WTC11 (cell line): ENCODE data around the gene OGFOD2. TPM values are rescaled to one million over a fixed set of nuclear protein-coding genes. Genes with fewer than 3 reads are reported as not detected.

Source experiments
- ATAC-seq: fragments of 200-7000 bp; cut with Tn5 transposase; 2 replicates; pipeline ENCODE4 v1.10.0; 2021; ENCODE audit warnings: mild to moderate bottlenecking, moderate library complexity
- CTCF ChIA-PET: fragments of 300-600 bp; sonication (Branson Sonifier 250); formaldehyde crosslinking; loops from one replicate; lab custom pipeline; 2021; ENCODE audit warnings: antibody characterized with exemption; lab: Charles Lee
- POLR2A ChIA-PET: fragments of 350-600 bp; sonication (Branson Sonifier 250); formaldehyde crosslinking; loops from one replicate; lab custom pipeline; 2021; ENCODE audit warnings: antibody characterized with exemption; lab: Charles Lee
- DNase-seq: peaks from one replicate; pipeline ENCODE4 v3.0.0; 2021; ENCODE audit warnings: low spot score
- H3K27ac Mint-ChIP-seq: 2 replicates; pipeline ENCODE4 v1.8.0; 2021; ENCODE audit warnings: mixed read lengths
- H3K27me3 Mint-ChIP-seq: 2 replicates; pipeline ENCODE4 v1.8.0; 2021; ENCODE audit warnings: low read depth, mild to moderate bottlenecking, moderate library complexity, mixed read lengths
- H3K36me3 Mint-ChIP-seq: 2 replicates; pipeline ENCODE4 v1.8.0; 2021; ENCODE audit warnings: mixed read lengths
- H3K4me1 Mint-ChIP-seq: 2 replicates; pipeline ENCODE4 v1.8.0; 2022; ENCODE audit warnings: mixed read lengths
- H3K4me3 Mint-ChIP-seq: 2 replicates; pipeline ENCODE4 v1.8.0; 2021; ENCODE audit warnings: mild to moderate bottlenecking, moderate library complexity, mixed read lengths
- H3K9me3 Mint-ChIP-seq: 2 replicates; pipeline ENCODE4 v1.8.0; 2021; ENCODE audit warnings: mixed read lengths
- AR ChIP-seq: fragments of 250-450 bp; sonication (Bioruptor Pico); IDR thresholded peaks from 2 replicates; pipeline ENCODE4 v1.9.0; 2021; ENCODE audit warnings: mild to moderate bottlenecking
- CREB1 ChIP-seq: sonication (generic); formaldehyde crosslinking; IDR thresholded peaks from 2 replicates; pipeline ENCODE4 v1.8.0; 2023; ENCODE audit warnings: mild to moderate bottlenecking, missing genetic modification reagents
- E2F5 ChIP-seq: sonication (generic); formaldehyde crosslinking; IDR thresholded peaks from 2 replicates; pipeline ENCODE4 v1.8.1; 2022; ENCODE audit warnings: mild to moderate bottlenecking, moderate library complexity, missing genetic modification reagents
- EMX1 ChIP-seq: fragments of 250-450 bp; sonication (Bioruptor Pico); IDR thresholded peaks from 2 replicates; pipeline ENCODE4 v1.8.0; 2021; ENCODE audit warnings: mild to moderate bottlenecking
- ETV6 ChIP-seq: sonication (generic); formaldehyde crosslinking; IDR thresholded peaks from 2 replicates; pipeline ENCODE4 v1.8.1; 2022; ENCODE audit warnings: mild to moderate bottlenecking, missing genetic modification reagents
- FOXJ3 ChIP-seq: sonication (generic); formaldehyde crosslinking; IDR thresholded peaks from 2 replicates; pipeline ENCODE4 v1.9.0; 2021; ENCODE audit warnings: missing genetic modification reagents, mild to moderate bottlenecking, borderline replicate concordance
- GRHL2 ChIP-seq: fragments of 250-450 bp; sonication (Bioruptor Pico); IDR thresholded peaks from 2 replicates; pipeline ENCODE4 v1.8.0; 2022; ENCODE audit warnings: mild to moderate bottlenecking, moderate library complexity; ENCODE audit not compliant: insufficient replicate concordance, severe bottlenecking
- GTF2I ChIP-seq: fragments of 250-450 bp; sonication (Bioruptor Pico); conservative IDR thresholded peaks from 2 replicates; pipeline ENCODE4 v1.4.0; 2021; ENCODE audit warnings: mild to moderate bottlenecking
- MXD4 ChIP-seq: fragments of 250-450 bp; sonication (Bioruptor Pico); IDR thresholded peaks from 2 replicates; pipeline ENCODE4 v1.8.0; 2021; ENCODE audit warnings: mild to moderate bottlenecking, moderate library complexity, borderline replicate concordance
- NFATC4 ChIP-seq: fragments of 250-450 bp; sonication (Bioruptor Pico); IDR thresholded peaks from 2 replicates; pipeline ENCODE4 v1.9.0; 2021; ENCODE audit warnings: mild to moderate bottlenecking
- PRRX2 ChIP-seq: fragments of 250-450 bp; sonication (Bioruptor Pico); IDR thresholded peaks from 2 replicates; pipeline ENCODE4 v1.8.0; 2021; ENCODE audit warnings: mild to moderate bottlenecking
- RELA ChIP-seq: sonication (generic); formaldehyde crosslinking; IDR thresholded peaks from 2 replicates; pipeline ENCODE4 v1.8.1; 2022; ENCODE audit warnings: missing genetic modification reagents, mild to moderate bottlenecking, borderline replicate concordance
- SOX15 ChIP-seq: fragments of 250-450 bp; sonication (Bioruptor Pico); IDR thresholded peaks from 2 replicates; pipeline ENCODE4 v1.9.0; 2021; ENCODE audit warnings: mild to moderate bottlenecking
- TEAD4 ChIP-seq: sonication (generic); formaldehyde crosslinking; IDR thresholded peaks from 2 replicates; pipeline ENCODE4 v1.8.0; 2022; ENCODE audit warnings: mild to moderate bottlenecking, missing genetic modification reagents
- ZNF232 ChIP-seq: sonication (generic); formaldehyde crosslinking; IDR thresholded peaks from 2 replicates; pipeline ENCODE4 v1.8.0; 2022; ENCODE audit warnings: mild to moderate bottlenecking, missing genetic modification reagents
- ZNF396 ChIP-seq: fragments of 250-450 bp; sonication (Bioruptor Pico); IDR thresholded peaks from 2 replicates; pipeline ENCODE4 v1.8.0; 2021; ENCODE audit warnings: mild to moderate bottlenecking, moderate library complexity, borderline replicate concordance
- ZNF423 ChIP-seq: fragments of 250-450 bp; sonication (Bioruptor Pico); IDR thresholded peaks from 2 replicates; pipeline ENCODE4 v2.1.2; 2022; ENCODE audit warnings: mild to moderate bottlenecking, moderate library complexity
- ZNF512 ChIP-seq: sonication (generic); formaldehyde crosslinking; IDR thresholded peaks from 2 replicates; pipeline ENCODE4 v1.8.1; 2022; ENCODE audit warnings: missing genetic modification reagents, borderline replicate concordance
- total RNA-seq: library from RNA; stranded (reverse); gene quantifications from 3 replicates; pipeline ENCODE4 v1.2.3, GENCODE V29; 2021

The OGFOD2 gene
- total RNA-seq, 1 experiment from 2014 or later = 28.1 TPM

GRCh38 chr12:123022846-123023245 is 47.8 kb downstream of the OGFOD2 start (continued):
- TF ChIP-seq AR = no peak

- ATAC-seq (no peak), DNase-seq (no peak)
- no peak overlapping the region for H3K4me3 Mint-ChIP-seq
- H3K27me3 Mint-ChIP-seq = no peaks in the 10 kb centered on the region
- CTCF ChIA-PET = no interaction called here
- H3K36me3 Mint-ChIP-seq = no peaks in the 10 kb centered on the region
- TF ChIP-seq SOX15 (CRISPR knock-in tag) (no peak), E2F5 (CRISPR knock-in tag) (no peak), ZNF232 (CRISPR knock-in tag) (no peak), FOXJ3 (CRISPR knock-in tag) (no peak), ZNF512 (CRISPR knock-in tag) (no peak), GTF2I (CRISPR knock-in tag) (no peak), ZNF423 (no peak), ZNF396 (CRISPR knock-in tag) (no peak), RELA (CRISPR knock-in tag) (no peak), EMX1 (CRISPR knock-in tag) (no peak)
- TF ChIP-seq, all 79 proteins: peak for 0
- Mint-ChIP-seq H3K4me1 (peaks cover 9% of the 10 kb centered on the region; the same call in 1 of the 2 replicates), H3K27ac (no peak overlapping the region), H3K9me3 (no peaks in the 10 kb centered on the region)
- POLR2A ChIA-PET = interaction anchor here (0.7 kb wide), 1 partner anchor 1770 kb away, joined by 5 read pairs; no protein-coding TSS in a partner anchor
Observed at GRCh38 chr12:123024819-123025391, 49.9 kb downstream of the OGFOD2 start.

GRCh38 chr12:123026094-123026853 is 51.2 kb downstream of the OGFOD2 start:
- no peak for TF ChIP-seq CREB1
- no peak for TF ChIP-seq TEAD4 (CRISPR knock-in tag)
- no peak for TF ChIP-seq GRHL2 (CRISPR knock-in tag)
- TF ChIP-seq PRRX2 (CRISPR knock-in tag) = no peak
- TF ChIP-seq MXD4 (CRISPR knock-in tag) = no peak
- TF ChIP-seq ETV6 (CRISPR knock-in tag) = no peak
- no peak for TF ChIP-seq NFATC4 (CRISPR knock-in tag)
- DNase-seq = no peak
- Mint-ChIP-seq H3K4me3 (no peak overlapping the region), H3K4me1 (peaks cover 9% of the 10 kb centered on the region; the same call in 1 of the 2 replicates), H3K9me3 (no peaks in the 10 kb centered on the region), H3K27ac (peak overlapping the region; percentile 23; the same call in 1 of the 2 replicates), H3K36me3 (no peaks in the 10 kb centered on the region), H3K27me3 (no peaks in the 10 kb centered on the region)
- CTCF ChIA-PET = interaction anchor here (0.7 kb wide), 1 partner anchor 34 kb away, joined by 3 read pairs; no protein-coding TSS in a partner anchor
- POLR2A ChIA-PET = no interaction called here
- no peak for ATAC-seq
